ENCODE measurements around the gene PGS1. TPM values are rescaled to one million over a fixed set of nuclear protein-coding genes. Genes with fewer than 3 reads are reported as not detected.

PGS1 gene
- total RNA-seq, 2 donors from 2014 or later = 21.2 to 21.8 TPM

DNA sequence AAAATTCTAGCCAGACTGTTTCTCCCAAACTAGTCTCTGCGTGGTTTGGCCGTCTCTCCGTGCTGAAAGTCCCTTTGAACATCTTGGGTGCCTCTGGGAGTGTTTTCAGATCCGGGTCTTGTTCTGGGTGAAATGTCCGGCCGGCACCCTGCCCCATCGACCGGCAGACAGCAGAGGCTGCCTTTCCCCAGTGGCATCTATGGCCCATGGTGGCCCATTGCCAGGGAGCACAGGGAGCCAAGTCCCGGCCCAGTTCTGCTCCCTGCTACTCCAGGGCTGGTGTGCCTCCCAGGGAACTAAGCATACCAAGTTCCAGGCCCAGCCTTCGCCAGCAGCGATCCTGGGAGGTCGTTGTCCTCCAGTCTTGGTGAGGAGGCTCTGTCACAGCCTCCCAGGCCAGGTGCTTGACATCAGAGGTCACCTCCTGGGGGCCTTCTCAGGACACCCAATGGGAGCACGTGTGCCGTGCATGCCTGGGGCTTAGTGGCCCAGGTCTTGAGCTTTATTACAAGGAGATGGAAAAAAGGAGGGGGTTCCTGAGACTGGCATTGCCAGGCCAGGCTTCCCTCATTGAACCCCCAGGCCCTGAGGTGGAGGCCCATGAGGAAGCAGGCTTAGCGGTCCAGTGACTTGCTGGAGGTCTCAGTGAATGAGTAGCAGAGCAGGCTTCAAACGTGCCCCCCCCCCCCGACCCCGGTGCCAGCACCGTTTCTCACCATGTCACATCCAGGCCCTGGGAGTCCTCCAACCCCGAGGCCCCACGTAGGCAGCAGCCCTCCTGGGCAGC, 54.0 kb downstream of the PGS1 start:
- Histone ChIP-seq H3K27ac (no peak overlapping the region), H3K36me3 (no peaks in the 10 kb centered on the region), H3K4me1 (no peaks in the 10 kb centered on the region), H3K4me3 (no peak overlapping the region), H3K9me3 (no peaks in the 10 kb centered on the region), H3K27me3 (no peaks in the 10 kb centered on the region)
- TF ChIP-seq, protein P1, sequence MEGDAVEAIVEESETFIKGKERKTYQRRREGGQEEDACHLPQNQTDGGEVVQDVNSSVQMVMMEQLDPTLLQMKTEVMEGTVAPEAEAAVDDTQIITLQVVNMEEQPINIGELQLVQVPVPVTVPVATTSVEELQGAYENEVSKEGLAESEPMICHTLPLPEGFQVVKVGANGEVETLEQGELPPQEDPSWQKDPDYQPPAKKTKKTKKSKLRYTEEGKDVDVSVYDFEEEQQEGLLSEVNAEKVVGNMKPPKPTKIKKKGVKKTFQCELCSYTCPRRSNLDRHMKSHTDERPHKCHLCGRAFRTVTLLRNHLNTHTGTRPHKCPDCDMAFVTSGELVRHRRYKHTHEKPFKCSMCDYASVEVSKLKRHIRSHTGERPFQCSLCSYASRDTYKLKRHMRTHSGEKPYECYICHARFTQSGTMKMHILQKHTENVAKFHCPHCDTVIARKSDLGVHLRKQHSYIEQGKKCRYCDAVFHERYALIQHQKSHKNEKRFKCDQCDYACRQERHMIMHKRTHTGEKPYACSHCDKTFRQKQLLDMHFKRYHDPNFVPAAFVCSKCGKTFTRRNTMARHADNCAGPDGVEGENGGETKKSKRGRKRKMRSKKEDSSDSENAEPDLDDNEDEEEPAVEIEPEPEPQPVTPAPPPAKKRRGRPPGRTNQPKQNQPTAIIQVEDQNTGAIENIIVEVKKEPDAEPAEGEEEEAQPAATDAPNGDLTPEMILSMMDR (IDR thresholded peaks at IDR 0.05) = no peak
- DNase-seq (ENCODE audit: low spot score) = no peak

DNA sequence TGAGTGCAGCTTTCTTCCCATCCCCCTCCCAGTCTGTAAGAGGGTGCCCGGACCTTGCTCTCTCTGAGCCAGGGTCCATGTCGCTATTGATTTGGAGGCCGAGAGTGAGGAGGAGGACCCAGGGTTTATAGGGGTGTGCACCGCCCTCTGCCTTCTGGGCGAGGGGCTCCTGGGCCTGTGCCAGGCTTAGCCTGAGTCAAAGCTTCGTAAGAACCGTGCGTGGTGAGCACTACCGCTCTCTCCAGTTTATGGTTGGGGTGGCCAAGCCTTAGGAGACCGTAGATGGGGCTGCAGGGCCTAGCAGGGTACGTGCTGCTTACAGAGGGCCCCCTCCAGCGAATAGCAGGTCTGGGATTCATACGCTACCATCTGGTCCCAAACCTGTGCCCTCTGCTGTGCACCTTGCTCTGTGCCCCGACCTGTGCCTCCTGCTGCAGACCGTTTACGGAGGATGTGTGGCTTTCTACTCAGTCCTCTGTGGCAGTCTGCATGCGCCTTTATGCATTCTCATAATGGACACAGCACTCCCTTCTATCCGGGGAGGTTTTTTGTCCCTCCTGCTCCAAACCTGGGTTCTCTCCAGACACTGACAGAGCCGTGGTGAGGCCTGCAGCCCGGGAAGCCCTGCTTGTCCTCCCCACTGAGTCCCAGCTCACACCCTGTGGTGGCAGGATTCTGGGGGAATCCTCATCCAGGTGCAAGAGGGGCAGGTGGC, 54.7 kb downstream of the PGS1 start:
- Histone ChIP-seq H3K27me3 (no peaks in the 10 kb centered on the region), H3K4me3 (no peak overlapping the region), H3K36me3 (no peaks in the 10 kb centered on the region), H3K9me3 (no peaks in the 10 kb centered on the region), H3K27ac (no peak overlapping the region), H3K4me1 (no peaks in the 10 kb centered on the region)
- DNase-seq (ENCODE audit: low spot score) = no peak
- TF ChIP-seq, protein P1 (IDR thresholded peaks at IDR 0.05) = no peak

DNA sequence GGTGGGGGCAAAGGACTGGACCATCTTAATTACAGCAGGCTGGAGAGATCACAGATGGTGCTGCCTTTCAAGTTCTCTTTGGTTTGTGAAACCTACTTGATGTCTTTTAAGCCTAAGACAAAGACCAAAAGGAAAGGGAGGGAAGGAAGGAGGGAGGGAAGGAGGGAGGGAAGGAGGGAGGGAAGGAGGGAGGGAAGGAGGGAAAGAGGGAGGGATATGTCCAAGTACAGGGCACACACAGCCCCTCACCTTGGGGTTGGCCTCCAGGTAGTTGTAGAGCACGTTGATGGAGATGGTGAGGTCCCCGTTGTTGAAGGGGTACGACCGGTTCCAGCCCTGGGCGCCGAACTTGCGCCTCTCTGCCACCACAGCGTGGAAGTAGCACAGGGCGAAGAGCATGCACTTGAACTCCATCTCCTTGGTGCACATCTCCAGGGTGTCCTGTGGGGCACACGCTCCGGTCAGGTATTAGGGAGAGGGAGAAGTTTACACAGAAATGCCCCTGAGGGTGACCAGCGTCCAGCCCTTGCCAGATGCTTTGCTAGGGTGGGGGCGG, 55.4 kb downstream of the PGS1 start:
- no peaks in the 10 kb centered on the region for H3K36me3 ChIP-seq
- no peaks in the 10 kb centered on the region for H3K9me3 ChIP-seq
- TF ChIP-seq, protein P1 (IDR thresholded peaks at IDR 0.05) = no peak
- H3K4me3 ChIP-seq = no peak overlapping the region
- no peaks in the 10 kb centered on the region for H3K27me3 ChIP-seq
- DNase-seq (ENCODE audit: low spot score) = no peak
- no peak overlapping the region for H3K27ac ChIP-seq
- H3K4me1 ChIP-seq = no peaks in the 10 kb centered on the region

DNA sequence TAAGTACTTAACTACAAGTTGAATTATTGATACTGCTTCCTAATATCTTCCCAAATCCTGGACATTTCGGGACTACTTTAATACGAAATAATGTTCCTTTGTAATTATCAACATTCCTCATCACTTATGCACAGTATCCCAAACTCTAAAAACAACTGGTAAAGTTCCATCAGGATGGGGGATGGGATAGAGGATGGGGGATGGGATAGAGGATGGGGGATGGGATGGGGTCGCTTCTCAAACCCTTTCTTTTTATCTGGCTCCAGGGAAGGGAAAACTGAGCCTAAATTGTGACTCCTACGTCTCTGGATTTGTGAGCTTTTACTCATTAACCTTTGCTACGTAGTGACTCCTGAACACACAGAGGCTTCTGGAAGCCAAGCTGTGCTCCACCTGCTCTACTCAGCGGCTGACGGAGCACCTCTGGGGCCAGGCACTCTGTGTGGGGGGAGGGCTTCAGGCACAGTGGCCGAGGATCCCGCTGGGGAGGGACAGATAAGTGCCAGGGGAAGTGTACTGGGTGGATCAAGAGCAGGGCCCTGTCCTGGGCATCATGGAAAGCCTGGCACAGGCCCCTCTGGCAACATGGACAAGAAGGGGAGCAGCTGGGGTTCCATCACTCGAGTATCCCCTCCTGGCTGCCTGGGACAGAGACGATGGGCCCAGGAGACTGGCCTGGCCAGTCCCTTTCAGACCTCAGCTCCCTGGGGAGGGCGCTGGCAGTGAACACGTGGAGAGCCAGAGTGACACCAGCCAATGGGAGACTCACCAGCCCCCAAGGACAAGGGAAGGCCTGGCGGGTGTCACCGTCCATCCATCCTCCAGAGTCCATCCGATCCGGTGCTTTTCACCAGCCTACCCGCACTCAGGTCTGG, 56.2 kb downstream of the PGS1 start:
- Histone ChIP-seq H3K36me3 (no peaks in the 10 kb centered on the region), H3K4me3 (no peak overlapping the region), H3K27me3 (no peaks in the 10 kb centered on the region), H3K4me1 (no peaks in the 10 kb centered on the region), H3K27ac (no peak overlapping the region), H3K9me3 (no peaks in the 10 kb centered on the region)
- TF ChIP-seq, protein P1 (IDR thresholded peaks at IDR 0.05) = no peak
- no peak for DNase-seq (ENCODE audit: low spot score)

DNA sequence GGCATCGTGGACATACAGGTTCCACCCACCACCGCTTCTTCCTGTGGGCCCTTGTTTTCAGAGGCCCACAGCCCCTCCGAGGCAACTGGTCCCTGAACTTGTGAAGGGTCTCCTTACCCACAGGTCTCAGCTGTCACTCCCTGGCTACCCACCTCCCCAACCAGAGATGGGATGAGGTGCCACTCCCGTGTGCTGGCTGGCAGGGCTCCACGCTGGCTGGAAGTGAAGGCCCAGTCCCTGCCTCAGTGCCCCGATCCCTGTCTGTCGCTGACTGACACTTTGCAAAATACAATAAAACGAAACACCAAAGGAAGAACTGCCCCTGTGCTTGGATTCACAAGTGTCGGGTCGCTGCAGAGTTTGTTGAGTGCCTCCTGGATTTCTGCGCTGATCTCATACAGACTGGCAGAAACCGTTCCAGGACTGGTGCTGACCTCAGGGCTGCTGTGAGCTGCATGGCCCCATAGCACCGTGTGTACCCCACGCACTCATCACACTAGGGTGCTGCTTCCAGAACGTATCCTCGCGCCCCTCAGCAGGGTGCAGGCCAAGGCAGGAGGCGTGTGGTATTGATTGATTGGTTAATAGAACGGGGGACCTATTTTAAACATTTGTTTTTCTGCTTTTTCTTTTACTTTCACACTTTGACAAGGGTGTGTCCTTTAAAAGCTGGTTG, 57.0 kb downstream of the PGS1 start:
- Histone ChIP-seq H3K4me3 (no peak overlapping the region), H3K27ac (no peak overlapping the region), H3K36me3 (no peaks in the 10 kb centered on the region), H3K27me3 (no peaks in the 10 kb centered on the region), H3K4me1 (no peaks in the 10 kb centered on the region), H3K9me3 (no peaks in the 10 kb centered on the region)
- no peak for DNase-seq (ENCODE audit: low spot score)
- TF ChIP-seq, protein P1 (IDR thresholded peaks at IDR 0.05) = no peak
